GM12878 (cell line): Measurements from ENCODE around the gene AFAP1L2. TPM values are rescaled to one million over a fixed set of nuclear protein-coding genes. Genes with fewer than 3 reads are reported as not detected.

Experiments
- ATAC-seq: fragments of 200-7000 bp; cut with Tn5 transposase; 3 replicates; pipeline ENCODE4 v1.9.1; 2020; ENCODE audit warnings: mild to moderate bottlenecking, moderate library complexity
- BruUV-seq: library from RNA; stranded (reverse); fragments of 400-500 nt; replicated peaks from 2 replicates; lab custom pipeline; 2021; lab: Mats Ljungman, UMichigan
- CTCF ChIA-PET: fragments of 300-600 bp; sonication (Branson Sonifier 250); formaldehyde crosslinking; extraction: SDS; loops from one replicate; lab custom pipeline; 2021; ENCODE audit warnings: inconsistent platforms; lab: Yijun Ruan, JAX
- POLR2A ChIA-PET: fragments of 350-600 bp; formaldehyde crosslinking; extraction: SDS; loops from one replicate; lab custom pipeline; 2021; ENCODE audit warnings: inconsistent platforms; lab: Charles Lee
- RAD21 ChIA-PET: fragments of 300-600 bp; sonication (Branson Sonifier 250); formaldehyde crosslinking; loops from one replicate; lab custom pipeline; 2023; ENCODE audit warnings: antibody characterized with exemption; ENCODE audit not compliant: unreplicated experiment; lab: Charles Lee
- SMC1A ChIA-PET: fragments of 300-600 bp; sonication (Branson Sonifier 250); formaldehyde crosslinking; loops from one replicate; lab custom pipeline; 2023; ENCODE audit not compliant: unreplicated experiment, uncharacterized antibody; lab: Charles Lee
- DNase-seq: peaks from one replicate; pipeline ENCODE4 v3.0.0-alpha.2; 2011; ENCODE audit warnings: low read depth, low spot score
- FAIRE-seq: peaks from 3 replicates; lab custom pipeline; 2011; peaks lifted over from hg19 to GRCh38; lab: Jason Lieb, UNC
- H2AFZ ChIP-seq: 2 replicates; pipeline ENCODE4 v1.6.0; 2011; ENCODE audit warnings: low read depth, low read length, control low read depth; ENCODE audit not compliant: control insufficient read depth
- H3K27ac ChIP-seq: 2 replicates; pipeline ENCODE4 v1.5.1; 2011; ENCODE audit warnings: control low read depth; ENCODE audit not compliant: control insufficient read depth, insufficient read depth
- H3K27me3 ChIP-seq, 2 experiments: replicated peaks in 1 of 2; 2 replicates each; pipeline versions ENCODE4 v1.6.0 to v1.6.1; 2011; ENCODE audit warnings: low read length in 1 of 2; ENCODE audit not compliant: control insufficient read depth in 2 of 2, insufficient read depth in 2 of 2
- H3K36me3 ChIP-seq, 2 experiments: 2 replicates each; pipeline ENCODE4 v1.5.1; 2011; ENCODE audit warnings: low read length in 1 of 2; ENCODE audit not compliant: control insufficient read depth in 2 of 2, insufficient read depth in 2 of 2
- H3K4me1 ChIP-seq: 2 replicates; pipeline ENCODE4 v1.6.1; 2011; ENCODE audit warnings: mild to moderate bottlenecking, low read length, moderate library complexity, mixed read lengths; ENCODE audit not compliant: control insufficient read depth, insufficient read depth
- H3K4me2 ChIP-seq: 2 replicates; pipeline ENCODE4 v1.6.0; 2011; ENCODE audit warnings: control low read depth; ENCODE audit not compliant: control insufficient read depth, insufficient read depth
- H3K4me3 ChIP-seq: fragments of 200-600 bp; sonication (generic); 2 replicates; pipeline ENCODE4 v1.5.1; 2016
- H3K79me2 ChIP-seq: 2 replicates; pipeline ENCODE4 v1.6.0; 2011; ENCODE audit warnings: low read length; ENCODE audit not compliant: control insufficient read depth, insufficient read depth
- H3K9ac ChIP-seq: 2 replicates; pipeline ENCODE4 v1.8.0; 2011; ENCODE audit warnings: low read length, control low read depth, mixed read lengths; ENCODE audit not compliant: control insufficient read depth, insufficient read depth
- H3K9me3 ChIP-seq: replicated peaks from 3 replicates; pipeline ENCODE4 v1.5.1; 2011; ENCODE audit warnings: mild to moderate bottlenecking, low read length; ENCODE audit not compliant: control insufficient read depth, insufficient read depth
- H4K20me1 ChIP-seq: 2 replicates; pipeline ENCODE4 v1.6.0; 2011; ENCODE audit not compliant: control insufficient read depth, insufficient read depth
- ATF2 ChIP-seq: IDR thresholded peaks from 2 replicates; pipeline ENCODE4 v1.6.1; 2012; ENCODE audit warnings: low read length, inconsistent platforms
- BACH1 ChIP-seq: fragments of 450-650 bp; IDR thresholded peaks from 2 replicates; pipeline ENCODE4 v1.6.1; 2017; ENCODE audit warnings: mild to moderate bottlenecking, borderline replicate concordance
- FOXK2 ChIP-seq: fragments of 450-650 bp; IDR thresholded peaks from 2 replicates; pipeline ENCODE4 v1.6.1; 2017; ENCODE audit warnings: mild to moderate bottlenecking, moderate library complexity
- GATAD2B ChIP-seq: fragments of 450-650 bp; conservative IDR thresholded peaks from 2 replicates; pipeline ENCODE4 v1.6.1; 2017; ENCODE audit warnings: low read depth, mild to moderate bottlenecking, moderate library complexity
- HDGF ChIP-seq: fragments of 450-650 bp; IDR thresholded peaks from 2 replicates; pipeline ENCODE4 v1.6.1; 2016; ENCODE audit warnings: antibody characterized with exemption
- IKZF2 ChIP-seq, 2 experiments: fragments of 450-650 bp; IDR thresholded peaks; 2 replicates each; pipeline ENCODE4 v1.6.1; 2017; ENCODE audit warnings: mild to moderate bottlenecking in 2 of 2, moderate library complexity in 2 of 2
- NFIC ChIP-seq: IDR thresholded peaks from 2 replicates; pipeline ENCODE4 v1.6.1; 2012; ENCODE audit warnings: low read depth, mild to moderate bottlenecking, inconsistent platforms, low read length, moderate library complexity
- POLR2AphosphoS5 ChIP-seq: IDR thresholded peaks from 2 replicates; pipeline ENCODE4 v1.6.1; 2011; ENCODE audit warnings: mild to moderate bottlenecking, low read length, inconsistent platforms
- SREBF2 ChIP-seq: IDR thresholded peaks from 2 replicates; pipeline ENCODE4 v1.6.1; 2012; ENCODE audit warnings: mild to moderate bottlenecking, low read length
- STAT1 ChIP-seq: fragments of 450-650 bp; conservative IDR thresholded peaks from 2 replicates; pipeline ENCODE4 v1.6.1; 2014; ENCODE audit warnings: antibody characterized with exemption, mild to moderate bottlenecking
- TBL1XR1 ChIP-seq: IDR thresholded peaks from 2 replicates; pipeline ENCODE4 v1.6.1; 2012; ENCODE audit warnings: low read depth, low read length, improper control_type of control experiment
- USF1 ChIP-seq: IDR thresholded peaks from 2 replicates; pipeline ENCODE4 v1.6.1; 2011; ENCODE audit warnings: borderline replicate concordance, low read depth, mild to moderate bottlenecking, moderate library complexity, mixed read lengths, low read length; ENCODE audit not compliant: insufficient read depth; ENCODE audit errors: extremely low read length
- ZBTB40 ChIP-seq: fragments of 450-650 bp; IDR thresholded peaks from 2 replicates; pipeline ENCODE4 v1.6.1; 2016; ENCODE audit warnings: mild to moderate bottlenecking, moderate library complexity, borderline replicate concordance
- ZZZ3 ChIP-seq: IDR thresholded peaks from 2 replicates; pipeline ENCODE4 v1.6.1; 2011; ENCODE audit warnings: low read depth; ENCODE audit not compliant: control insufficient read depth, insufficient read length
- WGBS: methylation state at CpG from one replicate; pipeline ENCODE4 v1.1.6; 2016; ENCODE audit warnings: low lambda C conversion rate; ENCODE audit not compliant: insufficient replicate concordance, insufficient coverage; ENCODE audit errors: missing lambda C conversion rate; 5-methylcytosine and 5-hydroxymethylcytosine counted together
- in situ Hi-C: fragments of 300-500 bp; cut with MboI; formaldehyde crosslinking; loops from 9 replicates; pipeline ENCODE4 v1.14.3; 2018; ENCODE audit warnings: mixed read lengths
- intact Hi-C: fragments of 100-400 bp; cut with micrococcal nuclease; formaldehyde crosslinking; loops from one replicate; pipeline ENCODE4 v1.14.2; 2022; ENCODE audit not compliant: unreplicated experiment
- polyA plus RNA-seq, 11 experiments: library from polyadenylated mRNA; depleted of rRNA in 4 of 11; unstranded in 6 of 11; stranded (reverse) in 5 of 11; fragments of >200 nt; fragmentation: Nextera tagmentation in 4 of 11; fragmentation: Illumina TruSeq in 1 of 11; extraction: Ambion mirVana in 4 of 11; extraction: Trizol in 1 of 11; gene quantifications; 1 replicate in 1 of 11; 2 replicates in 10 of 11; pipeline versions ENCODE4 v1.2.1 to v1.2.3, GENCODE V29; 2011 to 2016; ENCODE audit warnings: inconsistent platforms in 2 of 11, missing spikeins in 2 of 11, low read depth in 1 of 11
- total RNA-seq, 4 experiments: library from RNA; depleted of rRNA in 3 of 4; stranded (reverse); fragments of >200 nt in 3 of 4; fragmentation: Illumina TruSeq in 1 of 4; extraction: Trizol in 1 of 4; gene quantifications; 2 replicates each; pipeline versions ENCODE4 v1.2.1 to v1.2.3, GENCODE V29; 2013 to 2021

AFAP1L2 gene
- total and polyA plus RNA-seq, 10 of the 15 experiments (the other 5 are each of a cell fraction or from before 2014, with no cell fraction given): 0.03 to 4.0 (median 0.34) TPM

GRCh38 chr10:114327537-114328440, 76.5 kb downstream of the AFAP1L2 start (continued):
- TF ChIP-seq HDGF (no peak), ZZZ3 (no peak), POLR2AphosphoS5 (no peak), BACH1 (no peak), GATAD2B (no peak), STAT1 (no peak), FOXK2 (no peak), NFIC (no peak)

GRCh38 chr10:114326795-114327194, 77.5 kb downstream of the AFAP1L2 start:
- FAIRE-seq: no peak

More at GRCh38 chr10:114326795-114327194, 77.5 kb downstream of the AFAP1L2 start:
- H3K27me3 ChIP-seq: peaks cover 0 to 2% of the 10 kb centered on the region in 2 experiments; a peak in 2 of 4 replicates
- ChIA-PET CTCF (interaction anchor here (2.0 kb wide), 1 partner anchor 23 kb away, joined by 16 read pairs; no protein-coding TSS in a partner anchor), SMC1A (interaction anchor here (0.9 kb wide), 1 partner anchor 23 kb away, joined by 3 read pairs; no protein-coding TSS in a partner anchor), RAD21 (no interaction called here), POLR2A (no interaction called here)
- intact Hi-C loops: no loop called here
- H3K27ac ChIP-seq: no peak overlapping the region
- BruUV-seq: no TSS peak
- H4K20me1 ChIP-seq: no peaks in the 10 kb centered on the region
- in situ Hi-C loops: no loop called here
- H3K9me3 ChIP-seq: no peaks in the 10 kb centered on the region
- H3K36me3 ChIP-seq: no peaks in the 10 kb centered on the region
- WGBS: 18% methylated on average over 2 of the region's 2 CpGs
- no peak overlapping the region for H3K9ac ChIP-seq
- no peak overlapping the region for H3K4me2 ChIP-seq
- H3K79me2 ChIP-seq: no peaks in the 10 kb centered on the region
- no peak overlapping the region for H3K4me3 ChIP-seq
- H3K4me1 ChIP-seq: no peaks in the 10 kb centered on the region
- H2AFZ ChIP-seq: no peak overlapping the region
- DNase-seq (no peak), ATAC-seq (no peak)
- TF ChIP-seq ZBTB40 (no peak), ATF2 (no peak), USF1 (no peak), SREBF2 (no peak), IKZF2 (IDR thresholded peaks at IDR 0.05) (no peak), TBL1XR1 (no peak)
